Cerebellar nuclear complex (tissue), 1 donor: ENCODE data around the gene HK3.
"Not testable (repeated sequence)": the region's sequence is repeated elsewhere in the genome, so short reads cannot be mapped to it uniquely, and the experiment has no call there.

Experiments
- DNase-seq, 2 experiments: peaks; one replicate each; lab custom pipeline; 2025; lab: John Stamatoyannopoulos, UW

The HK3 gene

GRCh38 chr5:176882567-176882903, 16.6 kb downstream of the HK3 start:
- no peak for DNase-seq

GRCh38 chr5:176881816-176882566, 17.2 kb downstream of the HK3 start:
- DNase-seq = no peak

GRCh38 chr5:176881021-176881749, 18.0 kb downstream of the HK3 start:
- no peak for DNase-seq

GRCh38 chr5:176880366-176881020, 18.7 kb downstream of the HK3 start:
- DNase-seq = no peak

- no peak for DNase-seq
These were observed 19.3 kb downstream of the HK3 start for GRCh38 chr5:176879663-176880361.

- no peak for DNase-seq
These were observed 20.1 kb downstream of the HK3 start for GRCh38 chr5:176878906-176879662.

- DNase-seq = no peak
These were observed 20.7 kb downstream of the HK3 start for GRCh38 chr5:176878463-176878862.

- no peak for DNase-seq
These were observed 21.3 kb downstream of the HK3 start for GRCh38 chr5:176877793-176878331.

GRCh38 chr5:176876506-176877431, 22.4 kb downstream of the HK3 start:
- no peak for DNase-seq

- no peak for DNase-seq
These were observed 23.2 kb downstream of the HK3 start for GRCh38 chr5:176875783-176876505.

- no peak for DNase-seq
These were observed 24.1 kb downstream of the HK3 start for GRCh38 chr5:176875014-176875550.

- DNase-seq = no peak
These were observed 24.9 kb downstream of the HK3 start for GRCh38 chr5:176874198-176874780.

GRCh38 chr5:176873541-176874172, 25.5 kb downstream of the HK3 start:
- no peak for DNase-seq

GRCh38 chr5:176873011-176873410, 26.1 kb downstream of the HK3 start:
- DNase-seq = not testable (repeated sequence)

GRCh38 chr5:176872586-176872985, 26.6 kb downstream of the HK3 start:
- DNase-seq = not testable (repeated sequence)

- not testable (repeated sequence) for DNase-seq
These were observed 28.5 kb downstream of the HK3 start for GRCh38 chr5:176870644-176871043.

- peak; percentile 21 to 37 for DNase-seq
These were observed 29.0 kb downstream of the HK3 start for GRCh38 chr5:176870110-176870591.

GRCh38 chr5:176869501-176870109, 29.5 kb downstream of the HK3 start:
- DNase-seq = no peak
